Measurements from ENCODE around the gene DZIP1. TPM values are rescaled to one million over a fixed set of nuclear protein-coding genes. Genes with fewer than 3 reads are reported as not detected.
A peak's percentile ranks its signal among the peaks of the same experiment; 100 is the strongest.

DZIP1 gene
- polyA plus RNA-seq, 1 donor = 91.6 TPM

GRCh38 chr13:95547531-95548167, 96.9 kb downstream of the DZIP1 start:
- no peak for DNase-seq

GRCh38 chr13:95546919-95547318, 97.6 kb downstream of the DZIP1 start:
- no peak for DNase-seq

GRCh38 chr13:95544293-95544692, 100.2 kb downstream of the DZIP1 start:
- DNase-seq = no peak

GRCh38 chr13:95541911-95542474, 102.5 kb downstream of the DZIP1 start:
- no peak for DNase-seq

- no peak for DNase-seq
Measured at GRCh38 chr13:95541308-95541707, 103.2 kb downstream of the DZIP1 start.

GRCh38 chr13:95540888-95541287, 103.6 kb downstream of the DZIP1 start:
- DNase-seq = peak; percentile 39

- peak; percentile 32 for DNase-seq
Measured at GRCh38 chr13:95536632-95537241, 107.8 kb downstream of the DZIP1 start.

- no peak for DNase-seq
Measured at GRCh38 chr13:95535243-95535642, 109.3 kb downstream of the DZIP1 start.

GRCh38 chr13:95533545-95534160, 110.9 kb downstream of the DZIP1 start:
- DNase-seq = peak; percentile 50

- no peak for DNase-seq
Measured at GRCh38 chr13:95530178-95530577, 114.3 kb downstream of the DZIP1 start.

Other genes starting within 250 kb of the DZIP1 start
- 89.3 TPM for gene CLDN10, start 92.0 kb downstream of the DZIP1 start, polyA plus RNA-seq (ENCODE audit: insufficient read length)
- gene DNAJC3, start 32.4 kb upstream of the DZIP1 start, polyA plus RNA-seq (ENCODE audit: insufficient read length) = 43.6 TPM

Measured in left kidney (tissue), 2 donors.